HFFc6 (cell line): Measurements from ENCODE around the gene B4GALT6. TPM values are rescaled to one million over a fixed set of nuclear protein-coding genes. Genes with fewer than 3 reads are reported as not detected.

Experiments
- DNase-seq: peaks from one replicate; pipeline ENCODE4 v3.0.0-alpha.2; 2018
- H3K27ac Mint-ChIP-seq: 2 replicates; pipeline ENCODE4 v1.8.0; 2020; ENCODE audit warnings: mild to moderate bottlenecking, mixed read lengths
- H3K27me3 Mint-ChIP-seq: 2 replicates; pipeline ENCODE4 v1.8.0; 2021; ENCODE audit warnings: mild to moderate bottlenecking, moderate library complexity, mixed read lengths; ENCODE audit not compliant: insufficient read depth
- H3K36me3 Mint-ChIP-seq: 2 replicates; pipeline ENCODE4 v1.8.0; 2021; ENCODE audit warnings: low read depth, mixed read lengths
- H3K4me1 Mint-ChIP-seq: 2 replicates; pipeline ENCODE4 v1.8.0; 2020; ENCODE audit warnings: low read depth, mixed read lengths
- H3K4me3 Mint-ChIP-seq: 2 replicates; pipeline ENCODE4 v1.8.0; 2020; ENCODE audit warnings: mild to moderate bottlenecking, moderate library complexity, mixed read lengths
- H3K9me3 Mint-ChIP-seq: 2 replicates; pipeline ENCODE4 v1.8.0; 2020; ENCODE audit warnings: mild to moderate bottlenecking, mixed read lengths
- total RNA-seq, 6 experiments: library from RNA; stranded (reverse); fragmentation: NEBNext Ultra II Directional; extraction: Animal tissue kit (Norgen Biotek cat#: 25700); gene quantifications; 2 replicates in 1 of 6; 3 replicates in 5 of 6; pipeline ENCODE4 v1.2.3, GENCODE V29; 2021
- TF ChIP-seq, protein P1 (sequence below): fragments of 200-600 bp; sonication (generic); IDR thresholded peaks from 2 replicates; pipeline ENCODE4 v1.5.0; 2021; ENCODE audit warnings: antibody characterized with exemption, mild to moderate bottlenecking

Gene B4GALT6
- total RNA-seq, 6 experiments from 2014 or later: not detected

GRCh38 chr18:31701744-31702143, 17.4 kb upstream of the B4GALT6 start:
- TF ChIP-seq, protein P1, sequence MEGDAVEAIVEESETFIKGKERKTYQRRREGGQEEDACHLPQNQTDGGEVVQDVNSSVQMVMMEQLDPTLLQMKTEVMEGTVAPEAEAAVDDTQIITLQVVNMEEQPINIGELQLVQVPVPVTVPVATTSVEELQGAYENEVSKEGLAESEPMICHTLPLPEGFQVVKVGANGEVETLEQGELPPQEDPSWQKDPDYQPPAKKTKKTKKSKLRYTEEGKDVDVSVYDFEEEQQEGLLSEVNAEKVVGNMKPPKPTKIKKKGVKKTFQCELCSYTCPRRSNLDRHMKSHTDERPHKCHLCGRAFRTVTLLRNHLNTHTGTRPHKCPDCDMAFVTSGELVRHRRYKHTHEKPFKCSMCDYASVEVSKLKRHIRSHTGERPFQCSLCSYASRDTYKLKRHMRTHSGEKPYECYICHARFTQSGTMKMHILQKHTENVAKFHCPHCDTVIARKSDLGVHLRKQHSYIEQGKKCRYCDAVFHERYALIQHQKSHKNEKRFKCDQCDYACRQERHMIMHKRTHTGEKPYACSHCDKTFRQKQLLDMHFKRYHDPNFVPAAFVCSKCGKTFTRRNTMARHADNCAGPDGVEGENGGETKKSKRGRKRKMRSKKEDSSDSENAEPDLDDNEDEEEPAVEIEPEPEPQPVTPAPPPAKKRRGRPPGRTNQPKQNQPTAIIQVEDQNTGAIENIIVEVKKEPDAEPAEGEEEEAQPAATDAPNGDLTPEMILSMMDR: no peak
- peaks cover 1% of the 10 kb centered on the region; the same call in 1 of the 2 replicates for H3K27me3 Mint-ChIP-seq
- no peak overlapping the region for H3K27ac Mint-ChIP-seq
- no peak overlapping the region for H3K4me3 Mint-ChIP-seq
- no peaks in the 10 kb centered on the region for H3K36me3 Mint-ChIP-seq
- H3K4me1 Mint-ChIP-seq: no peaks in the 10 kb centered on the region
- no peak for DNase-seq
- H3K9me3 Mint-ChIP-seq: peaks cover 10% of the 10 kb centered on the region; the same call in 1 of the 2 replicates

GRCh38 chr18:31700990-31701389, 16.6 kb upstream of the B4GALT6 start:
- TF ChIP-seq, protein P1: no peak
- H3K4me3 Mint-ChIP-seq: no peak overlapping the region
- no peak for DNase-seq
- peaks cover 1% of the 10 kb centered on the region; the same call in 1 of the 2 replicates for H3K27me3 Mint-ChIP-seq
- no peak overlapping the region for H3K27ac Mint-ChIP-seq
- peaks cover 12% of the 10 kb centered on the region; the same call in 1 of the 2 replicates for H3K9me3 Mint-ChIP-seq
- no peaks in the 10 kb centered on the region for H3K4me1 Mint-ChIP-seq
- H3K36me3 Mint-ChIP-seq: no peaks in the 10 kb centered on the region

DNA sequence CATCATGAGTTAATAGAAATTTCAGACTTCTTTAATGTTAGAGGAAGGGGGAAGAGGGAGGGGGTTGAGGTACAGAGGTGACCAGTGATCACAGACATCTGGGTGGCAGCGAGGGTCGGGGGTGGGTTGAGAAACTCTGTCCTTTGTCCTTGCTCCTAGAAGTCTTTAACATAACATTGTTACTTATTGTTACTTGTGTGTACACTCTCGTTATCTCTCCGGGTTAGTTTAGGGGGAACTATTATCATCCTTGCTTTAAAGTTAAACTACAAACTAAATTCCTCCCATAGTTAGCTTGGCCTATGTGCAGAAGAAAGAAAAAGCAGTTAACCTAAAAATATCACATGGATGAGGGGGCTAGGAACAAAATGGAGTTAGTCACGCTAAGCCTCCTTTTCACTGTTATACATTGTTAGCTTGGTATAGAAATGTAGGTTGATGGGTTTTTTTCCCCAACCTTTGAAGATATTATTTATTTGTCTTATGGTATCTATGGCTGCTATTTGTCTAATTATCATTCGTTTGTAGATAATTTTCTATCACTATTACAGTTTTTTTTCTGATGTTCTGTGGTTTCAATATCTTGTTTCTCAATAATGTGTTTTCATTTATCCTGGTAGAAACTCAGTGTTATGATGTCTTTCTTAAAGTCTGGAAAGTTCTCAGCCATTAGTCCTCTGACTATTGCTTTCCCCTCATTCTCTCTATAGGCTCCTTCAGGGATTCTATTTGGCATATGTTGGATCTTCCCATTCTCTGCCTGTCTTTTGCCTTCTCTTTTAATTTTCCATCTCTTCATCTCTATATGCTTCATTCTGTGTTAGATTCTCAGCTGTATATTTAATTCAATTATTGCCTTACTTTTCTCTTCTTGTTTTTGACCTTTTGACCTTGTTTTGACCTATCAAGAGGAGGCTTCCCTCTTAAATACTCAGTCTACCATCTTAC, 13.2 kb upstream of the B4GALT6 start:
- H3K36me3 Mint-ChIP-seq: no peaks in the 10 kb centered on the region
- H3K27me3 Mint-ChIP-seq: no peaks in the 10 kb centered on the region
- no peaks in the 10 kb centered on the region for H3K4me1 Mint-ChIP-seq
- no peak for DNase-seq
- TF ChIP-seq, protein P1: no peak
- no peak overlapping the region for H3K4me3 Mint-ChIP-seq
- peaks cover 12% of the 10 kb centered on the region; the same call in 1 of the 2 replicates for H3K9me3 Mint-ChIP-seq
- H3K27ac Mint-ChIP-seq: no peak overlapping the region

GRCh38 chr18:31695989-31696388, 11.6 kb upstream of the B4GALT6 start:
- Mint-ChIP-seq H3K4me1 (no peaks in the 10 kb centered on the region), H3K36me3 (no peaks in the 10 kb centered on the region), H3K27me3 (no peaks in the 10 kb centered on the region), H3K4me3 (no peak overlapping the region), H3K9me3 (peaks cover 12% of the 10 kb centered on the region; the same call in 1 of the 2 replicates), H3K27ac (no peak overlapping the region)
- TF ChIP-seq, protein P1: no peak
- DNase-seq: no peak

DNA sequence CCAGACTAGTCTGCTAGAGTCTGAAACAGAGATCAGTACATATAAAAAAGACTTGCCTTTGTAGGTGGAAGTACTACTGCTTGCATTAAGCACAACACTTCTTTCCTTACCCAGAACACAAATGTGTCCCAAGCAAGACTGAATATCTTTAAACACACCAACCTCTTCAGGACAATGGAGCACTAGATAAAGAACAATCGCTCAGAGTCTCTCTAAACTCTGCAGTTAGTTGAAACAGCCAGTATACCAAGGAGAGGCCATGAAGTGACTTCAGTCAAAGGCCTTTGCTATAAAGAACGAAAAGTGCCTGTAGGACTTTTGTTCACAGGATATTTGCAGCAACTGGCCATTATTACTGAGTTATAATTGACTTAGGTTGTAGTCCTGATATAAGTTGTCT, 9.9 kb upstream of the B4GALT6 start:
- no peaks in the 10 kb centered on the region for H3K27me3 Mint-ChIP-seq
- no peak overlapping the region for H3K27ac Mint-ChIP-seq
- no peak for DNase-seq
- no peak overlapping the region for H3K4me3 Mint-ChIP-seq
- peaks cover 12% of the 10 kb centered on the region; the same call in 1 of the 2 replicates for H3K9me3 Mint-ChIP-seq
- TF ChIP-seq, protein P1: no peak
- no peaks in the 10 kb centered on the region for H3K4me1 Mint-ChIP-seq
- no peaks in the 10 kb centered on the region for H3K36me3 Mint-ChIP-seq
